WTC11 (cell line): ENCODE measurements around the gene OSBPL7. TPM values are rescaled to one million over a fixed set of nuclear protein-coding genes. Genes with fewer than 3 reads are reported as not detected.

Experiments
- ATAC-seq: fragments of 200-7000 bp; cut with Tn5 transposase; 2 replicates; pipeline ENCODE4 v1.10.0; 2021; ENCODE audit warnings: mild to moderate bottlenecking, moderate library complexity
- CTCF ChIA-PET: fragments of 300-600 bp; sonication (Branson Sonifier 250); formaldehyde crosslinking; loops from one replicate; lab custom pipeline; 2021; ENCODE audit warnings: antibody characterized with exemption; lab: Charles Lee
- POLR2A ChIA-PET: fragments of 350-600 bp; sonication (Branson Sonifier 250); formaldehyde crosslinking; loops from one replicate; lab custom pipeline; 2021; ENCODE audit warnings: antibody characterized with exemption; lab: Charles Lee
- DNase-seq: peaks from one replicate; pipeline ENCODE4 v3.0.0; 2021; ENCODE audit warnings: low spot score
- H3K27ac Mint-ChIP-seq: 2 replicates; pipeline ENCODE4 v1.8.0; 2021; ENCODE audit warnings: mixed read lengths
- H3K27me3 Mint-ChIP-seq: 2 replicates; pipeline ENCODE4 v1.8.0; 2021; ENCODE audit warnings: low read depth, mild to moderate bottlenecking, moderate library complexity, mixed read lengths
- H3K36me3 Mint-ChIP-seq: 2 replicates; pipeline ENCODE4 v1.8.0; 2021; ENCODE audit warnings: mixed read lengths
- H3K4me1 Mint-ChIP-seq: 2 replicates; pipeline ENCODE4 v1.8.0; 2022; ENCODE audit warnings: mixed read lengths
- H3K4me3 Mint-ChIP-seq: 2 replicates; pipeline ENCODE4 v1.8.0; 2021; ENCODE audit warnings: mild to moderate bottlenecking, moderate library complexity, mixed read lengths
- H3K9me3 Mint-ChIP-seq: 2 replicates; pipeline ENCODE4 v1.8.0; 2021; ENCODE audit warnings: mixed read lengths
- ELF4 ChIP-seq: sonication (generic); formaldehyde crosslinking; IDR thresholded peaks from 2 replicates; pipeline ENCODE4 v1.8.1; 2022; ENCODE audit warnings: low read depth, mild to moderate bottlenecking, moderate library complexity, missing genetic modification reagents
- ETV6 ChIP-seq: sonication (generic); formaldehyde crosslinking; IDR thresholded peaks from 2 replicates; pipeline ENCODE4 v1.8.1; 2022; ENCODE audit warnings: mild to moderate bottlenecking, missing genetic modification reagents
- FOXP1 ChIP-seq: sonication (generic); formaldehyde crosslinking; IDR thresholded peaks from 2 replicates; pipeline ENCODE4 v1.8.0; 2022; ENCODE audit warnings: missing genetic modification reagents, mild to moderate bottlenecking, moderate library complexity, borderline replicate concordance
- GRHL2 ChIP-seq: fragments of 250-450 bp; sonication (Bioruptor Pico); IDR thresholded peaks from 2 replicates; pipeline ENCODE4 v1.8.0; 2022; ENCODE audit warnings: mild to moderate bottlenecking, moderate library complexity; ENCODE audit not compliant: insufficient replicate concordance, severe bottlenecking
- NR1H2 ChIP-seq: sonication (generic); formaldehyde crosslinking; IDR thresholded peaks from 2 replicates; pipeline ENCODE4 v1.9.0; 2021; ENCODE audit warnings: mild to moderate bottlenecking, moderate library complexity, missing genetic modification reagents
- OVOL2 ChIP-seq: fragments of 250-450 bp; sonication (Bioruptor Pico); IDR thresholded peaks from 2 replicates; pipeline ENCODE4 v1.9.0; 2021; ENCODE audit warnings: mild to moderate bottlenecking, borderline replicate concordance
- PRRX2 ChIP-seq: fragments of 250-450 bp; sonication (Bioruptor Pico); IDR thresholded peaks from 2 replicates; pipeline ENCODE4 v1.8.0; 2021; ENCODE audit warnings: mild to moderate bottlenecking
- RELA ChIP-seq: sonication (generic); formaldehyde crosslinking; IDR thresholded peaks from 2 replicates; pipeline ENCODE4 v1.8.1; 2022; ENCODE audit warnings: missing genetic modification reagents, mild to moderate bottlenecking, borderline replicate concordance
- TEAD1 ChIP-seq: sonication (generic); formaldehyde crosslinking; IDR thresholded peaks from 2 replicates; pipeline ENCODE4 v1.8.0; 2022; ENCODE audit warnings: mild to moderate bottlenecking, missing genetic modification reagents
- TP53 ChIP-seq: sonication (generic); formaldehyde crosslinking; IDR thresholded peaks from 2 replicates; pipeline ENCODE4 v1.8.1; 2023; ENCODE audit warnings: mild to moderate bottlenecking, missing genetic modification reagents
- ZNF121 ChIP-seq: sonication (generic); formaldehyde crosslinking; IDR thresholded peaks from 2 replicates; pipeline ENCODE4 v1.8.0; 2023; ENCODE audit warnings: missing genetic modification reagents
- ZNF219 ChIP-seq: sonication (generic); formaldehyde crosslinking; IDR thresholded peaks from 2 replicates; pipeline ENCODE4 v1.8.0; 2023; ENCODE audit warnings: missing genetic modification reagents, mild to moderate bottlenecking, borderline replicate concordance
- total RNA-seq: library from RNA; stranded (reverse); gene quantifications from 3 replicates; pipeline ENCODE4 v1.2.3, GENCODE V29; 2021
- TF ChIP-seq, protein P1 (sequence below): sonication (generic); formaldehyde crosslinking; IDR thresholded peaks from 2 replicates; pipeline ENCODE4 v1.8.0; 2023; ENCODE audit warnings: missing genetic modification reagents
- TF ChIP-seq, protein P2 (sequence below): sonication (generic); formaldehyde crosslinking; IDR thresholded peaks from 2 replicates; pipeline ENCODE4 v1.8.1; 2023; ENCODE audit warnings: mild to moderate bottlenecking, missing genetic modification reagents, borderline replicate concordance
- TF ChIP-seq, protein P3 (sequence below): fragments of 250-450 bp; sonication (Bioruptor Pico); IDR thresholded peaks from 2 replicates; pipeline ENCODE4 v1.9.0; 2021; ENCODE audit warnings: mild to moderate bottlenecking
- TF ChIP-seq, protein P4 (sequence below): sonication (generic); formaldehyde crosslinking; IDR thresholded peaks from 2 replicates; pipeline ENCODE4 v1.8.0; 2022; ENCODE audit warnings: mild to moderate bottlenecking, missing genetic modification reagents
- TF ChIP-seq, protein P5 (sequence below): sonication (generic); formaldehyde crosslinking; IDR thresholded peaks from 2 replicates; pipeline ENCODE4 v1.8.1; 2023; ENCODE audit warnings: mild to moderate bottlenecking, missing genetic modification reagents
- TF ChIP-seq, protein P6 (sequence below): sonication (generic); formaldehyde crosslinking; IDR thresholded peaks from 2 replicates; pipeline ENCODE4 v1.8.0; 2022; ENCODE audit warnings: missing genetic modification reagents
- TF ChIP-seq, protein P7 (sequence below): sonication (generic); formaldehyde crosslinking; IDR thresholded peaks from 2 replicates; pipeline ENCODE4 v1.8.1; 2023; ENCODE audit warnings: mild to moderate bottlenecking, missing genetic modification reagents, moderate library complexity

OSBPL7 gene
- total RNA-seq, 1 experiment from 2014 or later = 13.5 TPM

DNA sequence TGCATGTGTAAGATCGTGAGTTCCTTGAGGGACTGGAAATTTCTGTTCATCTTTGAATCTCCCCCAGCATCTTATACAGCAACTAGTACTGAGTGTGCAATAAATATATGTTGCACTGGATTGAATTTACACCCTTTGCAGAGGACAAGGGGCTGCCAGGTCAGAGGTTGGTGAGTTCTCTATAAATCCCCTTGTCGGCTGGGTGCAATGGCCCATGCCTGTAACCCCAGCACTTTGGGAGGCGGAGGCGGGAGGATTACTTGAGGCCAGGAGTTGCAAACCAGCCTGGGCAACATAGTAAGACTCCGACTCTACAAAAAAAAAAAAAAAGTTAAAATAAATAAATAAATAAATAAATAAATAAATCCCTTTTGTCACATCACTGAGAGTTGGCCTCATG is 38.8 kb upstream of the OSBPL7 start (continued):
- TF ChIP-seq, protein P1, sequence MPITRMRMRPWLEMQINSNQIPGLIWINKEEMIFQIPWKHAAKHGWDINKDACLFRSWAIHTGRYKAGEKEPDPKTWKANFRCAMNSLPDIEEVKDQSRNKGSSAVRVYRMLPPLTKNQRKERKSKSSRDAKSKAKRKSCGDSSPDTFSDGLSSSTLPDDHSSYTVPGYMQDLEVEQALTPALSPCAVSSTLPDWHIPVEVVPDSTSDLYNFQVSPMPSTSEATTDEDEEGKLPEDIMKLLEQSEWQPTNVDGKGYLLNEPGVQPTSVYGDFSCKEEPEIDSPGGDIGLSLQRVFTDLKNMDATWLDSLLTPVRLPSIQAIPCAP (CRISPR knock-in tag) = no peak
- TF ChIP-seq NR1H2 (CRISPR knock-in tag) (no peak), TEAD1 (CRISPR knock-in tag) (no peak), ETV6 (CRISPR knock-in tag) (no peak)
- TF ChIP-seq, protein P2, sequence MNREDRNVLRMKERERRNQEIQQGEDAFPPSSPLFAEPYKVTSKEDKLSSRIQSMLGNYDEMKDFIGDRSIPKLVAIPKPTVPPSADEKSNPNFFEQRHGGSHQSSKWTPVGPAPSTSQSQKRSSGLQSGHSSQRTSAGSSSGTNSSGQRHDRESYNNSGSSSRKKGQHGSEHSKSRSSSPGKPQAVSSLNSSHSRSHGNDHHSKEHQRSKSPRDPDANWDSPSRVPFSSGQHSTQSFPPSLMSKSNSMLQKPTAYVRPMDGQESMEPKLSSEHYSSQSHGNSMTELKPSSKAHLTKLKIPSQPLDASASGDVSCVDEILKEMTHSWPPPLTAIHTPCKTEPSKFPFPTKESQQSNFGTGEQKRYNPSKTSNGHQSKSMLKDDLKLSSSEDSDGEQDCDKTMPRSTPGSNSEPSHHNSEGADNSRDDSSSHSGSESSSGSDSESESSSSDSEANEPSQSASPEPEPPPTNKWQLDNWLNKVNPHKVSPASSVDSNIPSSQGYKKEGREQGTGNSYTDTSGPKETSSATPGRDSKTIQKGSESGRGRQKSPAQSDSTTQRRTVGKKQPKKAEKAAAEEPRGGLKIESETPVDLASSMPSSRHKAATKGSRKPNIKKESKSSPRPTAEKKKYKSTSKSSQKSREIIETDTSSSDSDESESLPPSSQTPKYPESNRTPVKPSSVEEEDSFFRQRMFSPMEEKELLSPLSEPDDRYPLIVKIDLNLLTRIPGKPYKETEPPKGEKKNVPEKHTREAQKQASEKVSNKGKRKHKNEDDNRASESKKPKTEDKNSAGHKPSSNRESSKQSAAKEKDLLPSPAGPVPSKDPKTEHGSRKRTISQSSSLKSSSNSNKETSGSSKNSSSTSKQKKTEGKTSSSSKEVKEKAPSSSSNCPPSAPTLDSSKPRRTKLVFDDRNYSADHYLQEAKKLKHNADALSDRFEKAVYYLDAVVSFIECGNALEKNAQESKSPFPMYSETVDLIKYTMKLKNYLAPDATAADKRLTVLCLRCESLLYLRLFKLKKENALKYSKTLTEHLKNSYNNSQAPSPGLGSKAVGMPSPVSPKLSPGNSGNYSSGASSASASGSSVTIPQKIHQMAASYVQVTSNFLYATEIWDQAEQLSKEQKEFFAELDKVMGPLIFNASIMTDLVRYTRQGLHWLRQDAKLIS (CRISPR knock-in tag) = no peak
- TF ChIP-seq, protein P3, sequence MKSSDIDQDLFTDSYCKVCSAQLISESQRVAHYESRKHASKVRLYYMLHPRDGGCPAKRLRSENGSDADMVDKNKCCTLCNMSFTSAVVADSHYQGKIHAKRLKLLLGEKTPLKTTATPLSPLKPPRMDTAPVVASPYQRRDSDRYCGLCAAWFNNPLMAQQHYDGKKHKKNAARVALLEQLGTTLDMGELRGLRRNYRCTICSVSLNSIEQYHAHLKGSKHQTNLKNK (CRISPR knock-in tag) = no peak

DNA sequence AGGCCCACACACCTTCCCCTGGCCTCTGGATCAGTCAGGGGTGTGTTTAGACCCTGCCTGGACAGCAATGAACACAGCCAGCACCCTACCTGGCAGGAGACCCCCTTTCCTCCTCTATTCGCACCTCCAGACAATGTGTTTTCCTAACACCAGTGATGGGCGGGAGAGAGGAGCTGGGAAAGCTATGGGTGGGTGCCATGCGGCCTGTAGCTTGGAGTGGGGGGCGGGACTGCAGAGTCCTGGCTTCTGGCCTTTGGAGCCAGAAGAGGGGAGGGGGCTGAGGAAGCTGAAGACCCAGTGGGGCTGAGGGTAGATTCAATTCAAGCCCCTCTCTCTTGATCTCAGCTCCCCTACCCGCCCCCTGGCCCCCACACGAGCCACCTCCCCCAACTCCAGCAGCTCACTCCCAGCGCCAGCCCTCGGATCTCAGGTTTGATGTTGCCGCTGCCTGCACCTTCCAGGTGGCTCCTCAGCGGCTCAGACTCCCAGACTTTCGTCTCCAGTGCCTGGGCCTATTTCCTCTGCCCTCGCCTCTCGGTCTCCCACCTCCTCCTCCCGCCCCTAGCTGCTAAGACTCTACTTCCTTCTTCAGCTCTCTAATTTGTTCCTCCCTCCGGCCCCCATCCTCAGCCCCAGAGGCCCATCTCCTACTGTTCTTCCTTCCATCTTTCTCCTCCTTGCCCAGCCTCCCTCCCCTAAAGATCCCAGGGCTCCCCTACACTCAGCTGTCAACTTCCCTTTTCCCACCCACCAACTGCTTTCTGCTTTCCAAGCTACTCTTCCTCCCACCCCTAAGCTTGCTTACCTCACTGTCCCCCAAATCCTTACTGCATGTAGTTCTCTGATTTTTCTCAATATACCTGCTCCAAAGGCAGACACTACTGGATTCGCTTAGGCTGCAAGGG is 36.2 kb upstream of the OSBPL7 start:
- peaks cover 42% of the 10 kb centered on the region for H3K4me1 Mint-ChIP-seq
- ChIA-PET POLR2A (interaction anchor here (0.7 kb wide), 1 partner anchor 14 kb away, joined by 3 read pairs; no protein-coding TSS in a partner anchor), CTCF (interaction anchor here (0.6 to 4.1 kb wide), 10 partner anchors 10 to 160 kb away, joined by 3 to 58 read pairs (median 4); partner anchors contain the start of gene SCRN2)
- DNase-seq (no peak), ATAC-seq (peak; percentile 75)
- TF ChIP-seq GRHL2 (CRISPR knock-in tag) (no peak), PRRX2 (CRISPR knock-in tag) (no peak), ZNF219 (CRISPR knock-in tag) (no peak), ZNF121 (CRISPR knock-in tag) (no peak), FOXP1 (CRISPR knock-in tag) (no peak)
- TF ChIP-seq, protein P4, sequence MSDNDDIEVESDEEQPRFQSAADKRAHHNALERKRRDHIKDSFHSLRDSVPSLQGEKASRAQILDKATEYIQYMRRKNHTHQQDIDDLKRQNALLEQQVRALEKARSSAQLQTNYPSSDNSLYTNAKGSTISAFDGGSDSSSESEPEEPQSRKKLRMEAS (CRISPR knock-in tag) = no peak
- TF ChIP-seq, protein P5, sequence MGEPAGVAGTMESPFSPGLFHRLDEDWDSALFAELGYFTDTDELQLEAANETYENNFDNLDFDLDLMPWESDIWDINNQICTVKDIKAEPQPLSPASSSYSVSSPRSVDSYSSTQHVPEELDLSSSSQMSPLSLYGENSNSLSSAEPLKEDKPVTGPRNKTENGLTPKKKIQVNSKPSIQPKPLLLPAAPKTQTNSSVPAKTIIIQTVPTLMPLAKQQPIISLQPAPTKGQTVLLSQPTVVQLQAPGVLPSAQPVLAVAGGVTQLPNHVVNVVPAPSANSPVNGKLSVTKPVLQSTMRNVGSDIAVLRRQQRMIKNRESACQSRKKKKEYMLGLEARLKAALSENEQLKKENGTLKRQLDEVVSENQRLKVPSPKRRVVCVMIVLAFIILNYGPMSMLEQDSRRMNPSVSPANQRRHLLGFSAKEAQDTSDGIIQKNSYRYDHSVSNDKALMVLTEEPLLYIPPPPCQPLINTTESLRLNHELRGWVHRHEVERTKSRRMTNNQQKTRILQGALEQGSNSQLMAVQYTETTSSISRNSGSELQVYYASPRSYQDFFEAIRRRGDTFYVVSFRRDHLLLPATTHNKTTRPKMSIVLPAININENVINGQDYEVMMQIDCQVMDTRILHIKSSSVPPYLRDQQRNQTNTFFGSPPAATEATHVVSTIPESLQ (CRISPR knock-in tag) = no peak
- H3K9me3 Mint-ChIP-seq = no peaks in the 10 kb centered on the region
- no peak overlapping the region for H3K27ac Mint-ChIP-seq
- no peak overlapping the region for H3K4me3 Mint-ChIP-seq
- no peaks in the 10 kb centered on the region for H3K36me3 Mint-ChIP-seq
- peaks cover 66% of the 10 kb centered on the region for H3K27me3 Mint-ChIP-seq

DNA sequence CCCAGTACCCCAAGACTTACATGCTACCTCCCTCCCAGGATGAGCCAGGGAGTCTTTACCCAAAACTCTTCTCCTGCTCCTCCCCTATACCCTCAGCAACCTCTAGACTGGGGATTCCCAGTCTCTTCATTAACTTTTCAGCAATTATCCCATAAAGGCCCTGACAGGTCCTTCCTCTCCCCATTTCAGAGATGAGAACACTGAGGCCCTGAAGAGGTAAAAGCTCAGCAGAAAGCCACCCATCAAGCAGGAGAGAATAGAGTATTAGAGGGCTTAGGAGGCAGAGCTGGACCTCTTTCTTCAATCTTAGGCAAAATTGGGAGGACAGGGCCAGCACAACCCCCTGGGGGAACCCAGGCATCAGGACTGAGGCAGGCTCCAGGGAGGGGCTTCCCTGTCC is 35.2 kb upstream of the OSBPL7 start:
- POLR2A ChIA-PET = no interaction called here
- no peak for DNase-seq
- TF ChIP-seq, protein P6, sequence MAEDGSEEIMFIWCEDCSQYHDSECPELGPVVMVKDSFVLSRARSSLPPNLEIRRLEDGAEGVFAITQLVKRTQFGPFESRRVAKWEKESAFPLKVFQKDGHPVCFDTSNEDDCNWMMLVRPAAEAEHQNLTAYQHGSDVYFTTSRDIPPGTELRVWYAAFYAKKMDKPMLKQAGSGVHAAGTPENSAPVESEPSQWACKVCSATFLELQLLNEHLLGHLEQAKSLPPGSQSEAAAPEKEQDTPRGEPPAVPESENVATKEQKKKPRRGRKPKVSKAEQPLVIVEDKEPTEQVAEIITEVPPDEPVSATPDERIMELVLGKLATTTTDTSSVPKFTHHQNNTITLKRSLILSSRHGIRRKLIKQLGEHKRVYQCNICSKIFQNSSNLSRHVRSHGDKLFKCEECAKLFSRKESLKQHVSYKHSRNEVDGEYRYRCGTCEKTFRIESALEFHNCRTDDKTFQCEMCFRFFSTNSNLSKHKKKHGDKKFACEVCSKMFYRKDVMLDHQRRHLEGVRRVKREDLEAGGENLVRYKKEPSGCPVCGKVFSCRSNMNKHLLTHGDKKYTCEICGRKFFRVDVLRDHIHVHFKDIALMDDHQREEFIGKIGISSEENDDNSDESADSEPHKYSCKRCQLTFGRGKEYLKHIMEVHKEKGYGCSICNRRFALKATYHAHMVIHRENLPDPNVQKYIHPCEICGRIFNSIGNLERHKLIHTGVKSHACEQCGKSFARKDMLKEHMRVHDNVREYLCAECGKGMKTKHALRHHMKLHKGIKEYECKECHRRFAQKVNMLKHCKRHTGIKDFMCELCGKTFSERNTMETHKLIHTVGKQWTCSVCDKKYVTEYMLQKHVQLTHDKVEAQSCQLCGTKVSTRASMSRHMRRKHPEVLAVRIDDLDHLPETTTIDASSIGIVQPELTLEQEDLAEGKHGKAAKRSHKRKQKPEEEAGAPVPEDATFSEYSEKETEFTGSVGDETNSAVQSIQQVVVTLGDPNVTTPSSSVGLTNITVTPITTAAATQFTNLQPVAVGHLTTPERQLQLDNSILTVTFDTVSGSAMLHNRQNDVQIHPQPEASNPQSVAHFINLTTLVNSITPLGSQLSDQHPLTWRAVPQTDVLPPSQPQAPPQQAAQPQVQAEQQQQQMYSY (CRISPR knock-in tag) = no peak
- TF ChIP-seq RELA = no peak
- no peak for TF ChIP-seq OVOL2 (CRISPR knock-in tag)
- no peak for TF ChIP-seq ELF4 (CRISPR knock-in tag)
- no peak for TF ChIP-seq ETV6 (CRISPR knock-in tag)
- no peak for TF ChIP-seq TP53 (CRISPR knock-in tag)
- TF ChIP-seq, protein P7, sequence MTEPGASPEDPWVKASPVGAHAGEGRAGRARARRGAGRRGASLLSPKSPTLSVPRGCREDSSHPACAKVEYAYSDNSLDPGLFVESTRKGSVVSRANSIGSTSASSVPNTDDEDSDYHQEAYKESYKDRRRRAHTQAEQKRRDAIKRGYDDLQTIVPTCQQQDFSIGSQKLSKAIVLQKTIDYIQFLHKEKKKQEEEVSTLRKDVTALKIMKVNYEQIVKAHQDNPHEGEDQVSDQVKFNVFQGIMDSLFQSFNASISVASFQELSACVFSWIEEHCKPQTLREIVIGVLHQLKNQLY (CRISPR knock-in tag) = no peak

More for the DNA sequence above, 35.2 kb upstream of the OSBPL7 start:
- no peak for ATAC-seq
- no peak overlapping the region for H3K27ac Mint-ChIP-seq
- CTCF ChIA-PET = interaction anchor here (1.2 to 4.1 kb wide), 6 partner anchors 9 to 90 kb away, joined by 3 to 58 read pairs (median 8); no protein-coding TSS in a partner anchor
- peaks cover 50% of the 10 kb centered on the region for H3K4me1 Mint-ChIP-seq
- no peaks in the 10 kb centered on the region for H3K9me3 Mint-ChIP-seq
- peaks cover 76% of the 10 kb centered on the region for H3K27me3 Mint-ChIP-seq
- no peaks in the 10 kb centered on the region for H3K36me3 Mint-ChIP-seq
- H3K4me3 Mint-ChIP-seq = no peak overlapping the region
